DND-41 (cell line): ENCODE data around the gene GON4L.
"Not testable (repeated sequence)": the region's sequence is repeated elsewhere in the genome, so short reads cannot be mapped to it uniquely, and the experiment has no call there.

Source experiments
- CTCF ChIP-seq: IDR thresholded peaks from 2 replicates; pipeline ENCODE4 v1.5.1; 2012; ENCODE audit warnings: borderline replicate concordance, low read length, moderate library complexity, mild to moderate bottlenecking; ENCODE audit not compliant: poor library complexity, severe bottlenecking; ENCODE audit errors: extremely low read depth
- EZH2 ChIP-seq: IDR thresholded peaks from 3 replicates; pipeline ENCODE4 v1.6.1; 2012; ENCODE audit warnings: borderline replicate concordance, low read depth, mild to moderate bottlenecking, moderate library complexity, low read length, inconsistent platforms; ENCODE audit not compliant: severe bottlenecking

- not testable (repeated sequence) for TF ChIP-seq CTCF, EZH2
These were observed 39.5 kb upstream of the GON4L start for GRCh38 chr1:155896476-155896875.
